A549 treated with DMSO at 1 μM for 4 hours (cell line): ENCODE results near the gene TMCC3. TPM values are rescaled to one million over a fixed set of nuclear protein-coding genes. Genes with fewer than 3 reads are reported as not detected.

Source experiments
- total RNA-seq: library from RNA; stranded (reverse); fragments of 200-300 nt; extraction: Qiagen RNA extraction; gene quantifications from 5 replicates; pipeline ENCODE4 v1.2.3, GENCODE V29; 2022; ENCODE audit warnings: low read depth

Gene TMCC3, protein sequence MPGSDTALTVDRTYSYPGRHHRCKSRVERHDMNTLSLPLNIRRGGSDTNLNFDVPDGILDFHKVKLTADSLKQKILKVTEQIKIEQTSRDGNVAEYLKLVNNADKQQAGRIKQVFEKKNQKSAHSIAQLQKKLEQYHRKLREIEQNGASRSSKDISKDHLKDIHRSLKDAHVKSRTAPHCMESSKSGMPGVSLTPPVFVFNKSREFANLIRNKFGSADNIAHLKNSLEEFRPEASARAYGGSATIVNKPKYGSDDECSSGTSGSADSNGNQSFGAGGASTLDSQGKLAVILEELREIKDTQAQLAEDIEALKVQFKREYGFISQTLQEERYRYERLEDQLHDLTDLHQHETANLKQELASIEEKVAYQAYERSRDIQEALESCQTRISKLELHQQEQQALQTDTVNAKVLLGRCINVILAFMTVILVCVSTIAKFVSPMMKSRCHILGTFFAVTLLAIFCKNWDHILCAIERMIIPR
- total RNA-seq, result 1.0 to 1.5 TPM (median 1.3 TPM) in 5 replicates

GRCh38 chr12:94650143-94651056 is at the start of gene TMCC3:
Gene TMCC3, minus strand, starts transcription at chr12:94650557. Its CDS starts 127 bp downstream, at chr12:94650430.

Other genes starting within 250 kb of the TMCC3 start
- gene CEP83, start 190.7 kb downstream of the TMCC3 start, total RNA-seq, result 6.9 to 10.4 TPM (median 9.9 TPM) in 5 replicates